Ishikawa (cell line): ENCODE data around the gene COX8C.

Source experiments
- CEBPB ChIP-seq: IDR thresholded peaks from 2 replicates; pipeline ENCODE4 v1.6.1; 2012
- EGR1 ChIP-seq: IDR thresholded peaks from 2 replicates; pipeline ENCODE4 v1.6.1; 2012
- EP300 ChIP-seq: IDR thresholded peaks from 2 replicates; pipeline ENCODE4 v1.6.1; 2012; ENCODE audit warnings: borderline replicate concordance
- TF ChIP-seq, protein P1 (sequence below): IDR thresholded peaks from 2 replicates; pipeline ENCODE4 v1.6.1; 2012; ENCODE audit warnings: low read depth, mild to moderate bottlenecking

DNA sequence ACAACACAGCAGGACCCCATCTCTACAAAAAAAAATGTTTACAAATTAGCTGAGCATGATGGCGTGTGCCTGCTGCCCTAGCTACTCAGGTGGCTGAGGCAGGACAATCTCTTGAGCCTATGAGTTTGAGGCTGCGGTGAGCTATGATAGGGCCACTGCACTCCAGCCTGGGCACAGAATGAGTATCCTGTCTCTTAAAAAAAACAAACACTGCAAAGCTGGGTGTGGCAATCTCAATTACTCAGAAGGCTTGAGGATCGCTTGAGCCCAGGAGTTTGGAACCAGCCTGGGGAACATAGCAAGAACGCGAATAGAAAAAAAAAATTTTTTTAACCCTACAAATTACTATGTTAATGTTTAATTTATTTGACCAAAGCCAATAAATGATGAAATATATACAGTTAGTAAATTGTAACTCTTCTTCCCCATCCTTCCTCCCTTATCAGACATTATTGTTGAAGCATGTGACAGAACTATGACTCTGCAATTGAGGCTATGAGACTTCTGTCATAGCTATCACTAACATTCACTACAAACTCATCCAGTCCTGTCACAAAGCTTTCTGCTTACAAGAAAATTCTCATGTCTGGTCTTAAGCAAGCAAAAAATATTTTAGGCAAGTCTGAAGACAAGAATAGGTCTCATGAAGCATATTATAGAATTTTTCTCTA, 23.9 kb upstream of the COX8C start:
- TF ChIP-seq CEBPB, result no peak
- no peak for TF ChIP-seq EP300
- TF ChIP-seq EGR1, result no peak
- TF ChIP-seq, protein P1, sequence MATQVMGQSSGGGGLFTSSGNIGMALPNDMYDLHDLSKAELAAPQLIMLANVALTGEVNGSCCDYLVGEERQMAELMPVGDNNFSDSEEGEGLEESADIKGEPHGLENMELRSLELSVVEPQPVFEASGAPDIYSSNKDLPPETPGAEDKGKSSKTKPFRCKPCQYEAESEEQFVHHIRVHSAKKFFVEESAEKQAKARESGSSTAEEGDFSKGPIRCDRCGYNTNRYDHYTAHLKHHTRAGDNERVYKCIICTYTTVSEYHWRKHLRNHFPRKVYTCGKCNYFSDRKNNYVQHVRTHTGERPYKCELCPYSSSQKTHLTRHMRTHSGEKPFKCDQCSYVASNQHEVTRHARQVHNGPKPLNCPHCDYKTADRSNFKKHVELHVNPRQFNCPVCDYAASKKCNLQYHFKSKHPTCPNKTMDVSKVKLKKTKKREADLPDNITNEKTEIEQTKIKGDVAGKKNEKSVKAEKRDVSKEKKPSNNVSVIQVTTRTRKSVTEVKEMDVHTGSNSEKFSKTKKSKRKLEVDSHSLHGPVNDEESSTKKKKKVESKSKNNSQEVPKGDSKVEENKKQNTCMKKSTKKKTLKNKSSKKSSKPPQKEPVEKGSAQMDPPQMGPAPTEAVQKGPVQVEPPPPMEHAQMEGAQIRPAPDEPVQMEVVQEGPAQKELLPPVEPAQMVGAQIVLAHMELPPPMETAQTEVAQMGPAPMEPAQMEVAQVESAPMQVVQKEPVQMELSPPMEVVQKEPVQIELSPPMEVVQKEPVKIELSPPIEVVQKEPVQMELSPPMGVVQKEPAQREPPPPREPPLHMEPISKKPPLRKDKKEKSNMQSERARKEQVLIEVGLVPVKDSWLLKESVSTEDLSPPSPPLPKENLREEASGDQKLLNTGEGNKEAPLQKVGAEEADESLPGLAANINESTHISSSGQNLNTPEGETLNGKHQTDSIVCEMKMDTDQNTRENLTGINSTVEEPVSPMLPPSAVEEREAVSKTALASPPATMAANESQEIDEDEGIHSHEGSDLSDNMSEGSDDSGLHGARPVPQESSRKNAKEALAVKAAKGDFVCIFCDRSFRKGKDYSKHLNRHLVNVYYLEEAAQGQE, result no peak
